NCI-H1105 treated with DMSO at 0.1 percent for 48 hours (cell line): ENCODE results near the gene NRG3.
"Not testable (repeated sequence)": the region's sequence is repeated elsewhere in the genome, so short reads cannot be mapped to it uniquely, and the experiment has no call there.

Experiments
- DNase-seq: peaks from one replicate; lab custom pipeline; 2025; lab: John Stamatoyannopoulos, UW

The NRG3 gene

DNA sequence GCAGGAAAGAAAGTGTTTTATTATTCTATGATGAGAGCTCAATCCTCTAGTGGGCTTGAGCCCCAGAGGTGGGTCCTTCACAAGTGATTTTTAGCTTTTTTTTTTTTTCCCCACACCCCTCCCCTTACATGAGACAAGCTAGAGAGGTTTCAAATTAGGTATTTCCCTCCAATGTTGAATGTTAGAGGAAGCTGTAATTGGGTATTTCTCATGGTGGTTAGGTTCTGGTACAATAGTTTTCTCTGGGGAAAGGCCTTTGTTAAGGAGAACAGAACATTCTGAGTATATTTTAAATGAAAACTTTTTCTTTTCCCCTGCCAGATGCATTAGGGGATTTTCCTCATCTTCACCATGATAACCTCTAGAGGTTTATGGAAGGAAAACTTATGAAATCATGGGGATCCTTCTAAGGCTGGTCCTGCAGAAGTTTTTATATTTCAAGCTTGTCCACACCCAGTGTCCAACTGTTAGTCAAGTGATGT, 1039.7 kb downstream of the NRG3 start:
- DNase-seq = no peak

DNA sequence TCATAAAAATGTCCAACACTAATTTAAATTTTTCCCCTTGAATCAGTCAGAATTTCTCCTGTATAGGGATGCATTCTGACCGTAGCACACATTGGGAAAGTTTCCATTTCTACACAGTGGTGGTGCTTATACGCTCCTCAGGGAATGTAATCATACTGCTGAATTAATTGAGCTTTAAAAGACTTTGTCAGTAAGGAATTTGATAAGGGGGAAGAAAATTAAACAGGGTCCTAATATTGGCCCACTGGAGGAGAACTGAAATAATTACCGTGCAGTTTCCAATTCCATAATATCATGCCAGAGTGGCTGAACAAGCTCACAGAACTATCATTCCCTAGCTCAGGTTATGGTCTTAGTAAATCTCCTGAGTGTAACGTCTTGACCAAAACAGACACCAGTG, 1041.9 kb downstream of the NRG3 start:
- no peak for DNase-seq

DNA sequence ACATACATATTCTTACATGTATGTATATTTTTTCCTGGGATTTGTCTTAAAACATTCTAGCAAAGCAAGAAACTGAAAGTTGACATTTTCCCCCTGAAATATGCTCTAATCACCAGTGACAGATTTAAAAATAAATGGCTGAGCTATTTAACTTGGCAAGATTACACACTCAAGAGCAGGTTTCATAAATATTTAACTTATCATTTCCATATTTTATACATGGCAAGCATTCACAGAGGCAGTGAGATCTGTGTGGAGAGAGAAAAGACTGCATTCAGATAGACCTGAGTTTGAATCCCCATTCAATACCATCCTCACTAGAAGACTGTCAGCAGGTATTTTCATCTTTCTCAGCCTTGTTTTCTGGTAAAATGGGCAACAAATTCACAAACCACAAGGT, 1043.0 kb downstream of the NRG3 start:
- no peak for DNase-seq

DNA sequence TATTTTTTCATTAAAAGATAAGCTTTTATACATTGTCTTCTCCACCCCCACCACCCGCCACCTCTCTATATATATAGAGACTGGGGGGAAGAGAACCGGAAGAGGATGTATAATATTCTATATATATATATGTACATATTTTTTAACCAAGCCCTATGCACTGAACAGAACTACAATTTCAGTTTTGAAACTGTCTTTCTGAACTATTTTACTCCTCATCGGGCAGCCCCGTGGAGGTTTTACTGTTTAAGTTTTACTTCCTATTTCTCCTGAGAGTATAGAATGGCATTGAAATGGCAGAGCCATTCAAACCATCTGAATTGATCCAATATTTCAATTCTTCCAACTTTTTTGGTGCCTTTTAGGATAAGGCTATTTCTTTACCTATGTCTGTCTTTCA, 1047.1 kb downstream of the NRG3 start:
- DNase-seq = no peak

DNA sequence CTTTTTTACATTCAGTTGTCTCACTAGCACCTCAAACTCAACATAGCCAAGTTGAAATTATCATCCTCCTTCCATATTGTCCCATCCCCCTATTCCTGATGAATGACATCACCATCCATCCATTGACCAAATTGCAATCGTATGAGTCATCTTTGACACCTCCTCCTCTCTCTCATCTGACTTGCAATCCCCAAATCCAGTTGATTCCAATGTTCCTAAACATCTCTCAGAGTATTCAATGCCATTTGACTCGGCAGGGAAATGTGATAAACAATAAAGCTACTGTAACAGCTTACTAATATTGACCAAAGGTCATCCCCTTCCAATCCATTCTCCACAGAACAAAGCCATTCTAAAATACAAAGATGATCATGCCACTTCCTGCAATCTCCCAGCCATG, 1047.8 kb downstream of the NRG3 start:
- no peak for DNase-seq

DNA sequence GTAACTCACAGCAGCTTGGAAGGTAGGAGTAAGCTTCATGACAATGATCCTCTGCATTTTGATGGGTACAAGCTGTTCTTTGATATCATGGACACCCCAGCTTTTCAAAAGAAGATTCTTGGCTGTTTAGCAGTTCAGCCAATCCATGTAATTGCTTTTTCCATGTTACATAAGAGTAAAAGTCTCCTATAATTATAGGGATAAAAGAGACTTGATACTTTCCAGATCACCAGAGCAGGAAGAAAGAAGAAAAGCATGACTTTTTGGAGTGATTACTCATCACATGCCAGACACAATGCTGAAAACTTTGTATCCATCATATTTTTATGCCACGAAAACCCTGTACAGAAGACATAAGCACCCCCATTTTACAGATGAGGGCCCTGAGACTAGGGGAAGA, 1049.7 kb downstream of the NRG3 start:
- DNase-seq = no peak

DNA sequence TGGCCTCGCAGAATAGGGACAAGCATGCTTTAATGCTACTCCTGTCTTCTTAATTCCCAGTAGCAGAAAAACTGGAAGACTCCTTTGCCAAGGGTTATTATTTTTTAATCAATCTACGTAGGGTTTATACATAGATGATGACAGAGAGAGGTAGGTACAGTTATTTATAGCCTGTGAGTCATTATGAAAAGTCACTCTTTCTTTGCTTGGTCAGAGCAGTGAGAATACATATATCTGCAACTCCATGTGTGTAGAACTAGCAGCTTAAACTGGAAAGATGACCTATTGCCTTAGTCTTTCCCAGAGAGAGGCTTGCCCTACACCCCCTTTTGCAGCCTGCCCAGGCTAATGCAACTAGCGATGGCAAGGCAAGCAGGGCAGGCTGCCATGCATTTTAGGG, 1050.6 kb downstream of the NRG3 start:
- no peak for DNase-seq

DNA sequence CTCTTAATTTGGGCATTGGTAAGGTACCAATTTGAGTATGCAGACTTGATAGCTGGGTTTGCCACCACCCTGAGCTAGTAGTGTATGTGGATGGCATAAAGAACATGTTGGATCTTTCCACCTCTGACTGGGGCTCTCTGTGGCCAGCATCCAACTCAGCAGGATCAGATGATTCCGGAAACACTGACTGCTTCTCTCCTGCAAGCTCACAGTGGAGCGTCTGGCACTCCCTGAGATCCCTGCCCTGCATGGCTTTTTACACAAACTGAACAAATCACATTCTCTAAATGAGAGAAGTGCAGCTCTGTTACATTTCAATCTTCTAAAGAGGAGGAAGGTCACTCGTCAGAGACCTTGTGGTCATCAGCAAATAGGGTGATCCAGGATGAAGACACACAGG, 1057.5 kb downstream of the NRG3 start:
- no peak for DNase-seq

DNA sequence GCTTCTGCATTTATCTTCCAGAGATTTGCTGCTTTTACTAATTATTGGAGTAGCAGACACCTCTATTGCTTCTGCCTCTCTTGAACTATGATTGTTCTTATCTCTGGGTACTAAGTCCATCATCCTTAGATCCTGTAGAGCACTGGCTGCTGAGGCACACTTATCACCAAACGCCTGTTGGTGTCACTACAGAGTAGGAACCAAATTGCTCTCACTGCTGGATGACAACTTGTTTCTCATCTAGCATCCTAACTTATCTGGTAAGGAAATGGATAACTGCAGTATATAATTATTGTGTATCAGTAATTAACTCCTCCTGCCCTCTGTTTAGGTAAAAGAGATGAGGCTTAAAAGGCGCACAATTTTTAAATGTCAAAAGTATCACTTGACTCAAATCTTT, 1059.4 kb downstream of the NRG3 start:
- no peak for DNase-seq

DNA sequence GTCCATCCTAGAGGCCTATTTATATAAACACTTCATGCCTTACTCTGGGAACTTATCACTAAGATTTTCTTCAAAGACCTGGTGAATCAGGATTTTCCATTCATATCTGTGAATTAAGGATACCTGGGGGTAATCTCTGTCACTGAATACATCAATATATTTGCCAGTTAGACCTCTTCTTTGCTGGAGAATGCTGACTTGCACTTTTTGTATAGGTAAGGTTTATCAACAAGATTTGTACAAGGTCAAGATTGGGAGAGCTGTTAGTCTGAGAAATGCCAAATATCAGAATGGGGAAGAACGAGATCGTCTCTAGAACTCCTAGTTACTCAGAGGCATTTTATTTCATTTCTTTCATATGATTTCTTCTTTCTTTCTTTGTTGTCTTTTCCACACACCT, 1060.0 kb downstream of the NRG3 start:
- no peak for DNase-seq

DNA sequence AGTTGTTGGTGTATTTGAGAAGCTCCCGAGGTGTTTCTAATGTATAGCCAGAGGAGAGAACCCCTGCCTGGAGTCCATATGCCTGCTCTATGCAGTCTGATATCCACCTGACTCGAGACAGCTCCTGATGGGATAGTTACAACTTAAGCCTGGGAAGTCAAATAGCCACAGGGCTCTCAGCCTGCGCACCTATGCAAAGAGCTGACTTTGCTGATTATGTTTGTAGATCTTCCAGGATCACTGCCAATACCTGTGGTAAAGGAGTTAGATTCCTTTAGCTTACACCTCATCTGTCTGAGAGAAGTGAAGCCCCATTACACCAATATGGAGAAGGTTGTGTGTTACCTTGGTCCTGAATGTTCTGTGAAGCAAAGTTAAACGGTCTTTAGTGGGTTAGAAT, 1063.3 kb downstream of the NRG3 start:
- no peak for DNase-seq

DNA sequence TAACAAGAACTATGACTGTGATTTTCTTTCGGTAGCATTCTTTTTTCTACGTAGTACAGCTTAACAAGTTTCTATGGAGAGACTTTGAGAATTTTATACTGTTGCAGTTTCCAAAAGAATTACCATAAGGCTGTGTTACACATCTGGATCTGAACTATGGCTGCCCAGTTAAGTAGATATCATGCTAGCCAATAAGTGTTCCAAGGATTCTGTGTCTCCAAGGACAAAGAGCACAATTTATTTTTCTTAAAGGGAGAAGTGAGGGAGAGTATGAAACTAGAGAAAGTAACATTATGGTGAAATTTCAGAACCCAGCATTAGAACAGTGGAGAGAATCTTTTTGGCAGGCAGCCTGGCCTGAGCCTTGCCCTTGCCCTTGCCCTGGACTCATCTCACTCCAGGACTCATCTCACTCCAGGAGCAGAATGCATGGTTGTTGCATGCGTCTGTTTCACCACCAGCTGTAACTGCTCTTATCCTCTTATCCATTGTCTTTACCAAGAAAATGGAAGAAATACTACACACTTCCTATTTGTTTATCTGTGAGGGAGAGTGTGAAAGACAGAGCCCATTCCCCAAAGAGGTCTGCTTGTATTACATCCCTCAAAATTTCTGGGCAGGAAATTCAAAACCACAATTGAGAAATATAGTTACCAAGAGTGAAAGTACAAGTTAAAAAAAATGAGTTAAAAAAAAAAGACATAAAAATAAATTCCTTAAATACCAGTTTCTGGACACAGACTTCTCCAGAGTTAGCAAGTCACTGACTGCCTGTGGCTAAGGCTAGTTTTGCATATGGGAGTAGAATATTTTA, 1067.5 kb downstream of the NRG3 start:
- DNase-seq = no peak

DNA sequence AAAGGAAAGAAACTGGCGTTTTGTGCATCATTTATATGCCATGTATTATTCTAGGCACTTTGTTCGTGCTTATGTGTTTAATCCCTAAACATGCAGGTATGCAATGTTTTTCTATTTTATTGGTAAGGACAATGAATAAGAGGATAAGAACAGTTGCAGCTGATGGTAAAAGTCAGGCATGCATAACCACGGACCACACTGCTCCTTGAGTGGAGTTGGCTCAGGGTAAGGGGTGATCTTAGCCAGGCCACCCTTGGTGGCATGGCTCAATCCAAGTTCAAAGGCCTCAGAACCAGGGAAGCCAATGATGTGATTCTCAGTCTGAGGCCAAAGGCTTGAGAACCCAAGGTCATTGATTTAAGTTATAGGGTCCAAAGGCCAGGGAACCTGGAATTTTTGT, 1068.1 kb downstream of the NRG3 start:
- no peak for DNase-seq

DNA sequence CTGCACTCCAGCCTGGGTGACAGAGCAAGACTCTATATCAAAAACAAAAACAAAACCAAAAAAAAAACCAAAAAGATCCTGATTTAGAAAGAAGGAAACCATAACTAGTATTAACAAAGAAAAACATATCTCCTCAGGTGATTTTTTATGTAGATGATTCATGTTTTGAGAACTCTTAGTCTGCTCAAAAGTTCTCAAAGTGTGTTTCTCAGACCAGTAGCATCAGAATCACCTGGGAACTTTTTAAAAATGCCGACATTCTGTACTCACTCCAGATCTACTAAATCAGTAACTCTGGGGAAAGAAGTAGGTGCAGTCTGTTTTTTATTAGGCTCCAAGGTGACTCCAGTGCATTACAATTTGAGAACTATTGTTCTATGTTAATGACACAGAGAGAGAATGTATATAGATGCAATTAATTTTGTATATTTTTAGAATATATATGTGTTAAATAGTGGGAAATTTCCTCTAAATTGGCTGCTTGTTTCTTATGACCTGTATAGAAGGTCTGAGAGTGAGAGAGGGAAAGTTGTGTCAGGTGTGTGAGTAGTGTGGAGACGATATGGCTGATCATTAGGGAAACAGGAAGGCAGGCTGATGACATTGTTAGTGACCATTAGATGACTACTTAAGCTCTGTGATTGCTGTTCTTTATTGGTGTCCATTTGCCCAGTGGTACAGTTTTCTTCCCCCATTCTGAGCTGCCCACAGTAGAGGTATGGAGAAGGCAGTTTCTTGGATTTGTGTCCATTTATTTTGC, 1075.0 kb downstream of the NRG3 start:
- no peak for DNase-seq

DNA sequence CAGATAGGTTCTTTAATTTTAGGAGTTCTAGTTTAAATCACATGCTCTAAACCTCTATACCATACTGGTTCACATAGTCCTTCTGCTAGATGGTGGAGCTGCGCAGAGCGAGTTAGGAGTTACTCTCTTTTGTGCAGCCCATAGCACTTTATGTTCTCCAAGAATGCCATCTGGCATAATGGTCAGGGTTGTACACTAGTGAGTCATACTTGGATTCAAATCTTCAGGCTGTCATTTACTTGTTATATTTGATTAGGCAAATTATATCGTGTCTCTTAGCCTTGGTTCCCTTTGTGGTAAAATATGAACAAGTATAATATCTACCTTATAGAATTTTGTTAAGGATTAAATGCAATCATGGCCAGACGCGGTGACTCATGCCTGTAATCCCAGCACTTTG, 1078.3 kb downstream of the NRG3 start:
- no peak for DNase-seq

DNA sequence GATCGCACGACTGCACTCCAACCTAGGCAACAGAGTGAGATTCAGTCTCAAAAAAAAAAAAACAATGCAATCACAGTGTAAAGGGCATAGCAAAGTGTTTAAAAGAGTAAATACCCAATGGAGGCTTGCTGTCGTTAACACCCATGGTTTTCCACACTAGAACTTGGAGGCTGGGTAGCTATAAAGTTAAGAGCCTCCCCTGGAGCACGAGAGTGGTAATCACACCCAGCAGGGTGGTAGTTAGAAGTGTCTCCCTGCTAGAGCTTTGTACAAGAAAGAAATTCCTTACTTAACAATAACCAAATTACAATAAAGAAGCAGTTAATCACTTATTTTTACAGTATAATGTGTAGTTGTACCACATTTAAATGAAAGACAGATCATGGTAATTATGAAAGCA, 1078.9 kb downstream of the NRG3 start:
- no peak for DNase-seq

DNA sequence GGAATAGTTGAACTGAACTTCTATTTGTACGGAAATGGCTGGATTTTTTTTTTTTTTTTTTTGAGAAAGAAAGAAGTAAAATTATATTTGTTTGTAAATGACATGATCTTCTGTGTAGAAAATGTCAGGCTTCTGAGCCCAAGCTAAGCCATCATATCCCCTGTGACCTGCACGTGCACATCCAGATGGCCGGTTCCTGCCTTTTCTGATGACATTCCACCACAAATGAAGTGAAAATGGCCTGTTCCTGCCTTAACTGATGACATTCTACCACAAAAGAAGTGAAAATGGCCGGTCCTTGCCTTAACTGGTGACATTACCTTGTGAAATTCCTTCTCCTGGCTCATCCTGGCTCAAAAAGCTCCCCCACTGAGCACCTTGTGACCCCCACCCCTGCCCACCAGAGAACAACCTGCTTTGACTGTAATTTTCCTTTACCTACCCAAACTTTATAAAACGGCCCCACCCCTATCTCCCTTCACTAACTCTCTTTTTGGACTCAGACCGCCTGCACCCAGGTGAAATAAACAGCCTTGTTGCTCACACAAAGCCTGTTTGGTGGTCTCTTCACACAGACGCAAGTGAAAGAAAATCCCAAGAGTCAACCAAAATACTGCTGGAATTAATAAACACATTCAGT, 1085.5 kb downstream of the NRG3 start:
- not testable (repeated sequence) for DNase-seq

DNA sequence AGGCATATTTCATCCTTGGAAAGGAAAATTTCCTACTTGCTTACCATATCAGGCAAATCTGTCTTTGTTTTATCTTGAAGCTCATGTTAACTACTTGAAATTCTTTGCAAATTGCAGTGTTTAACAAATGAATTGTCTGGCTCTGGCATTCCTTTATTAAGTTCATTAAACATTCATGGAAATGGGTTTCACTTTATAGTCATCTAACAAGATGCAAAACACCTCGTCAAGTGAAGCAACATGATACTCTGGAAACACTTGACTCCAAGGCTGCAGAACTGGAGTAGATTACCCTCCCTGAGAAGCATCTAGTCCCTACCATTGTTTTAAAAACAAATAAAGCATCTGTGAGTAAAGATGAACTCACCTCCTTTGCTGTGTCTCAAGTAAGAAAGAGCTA, 1086.9 kb downstream of the NRG3 start:
- DNase-seq = no peak

DNA sequence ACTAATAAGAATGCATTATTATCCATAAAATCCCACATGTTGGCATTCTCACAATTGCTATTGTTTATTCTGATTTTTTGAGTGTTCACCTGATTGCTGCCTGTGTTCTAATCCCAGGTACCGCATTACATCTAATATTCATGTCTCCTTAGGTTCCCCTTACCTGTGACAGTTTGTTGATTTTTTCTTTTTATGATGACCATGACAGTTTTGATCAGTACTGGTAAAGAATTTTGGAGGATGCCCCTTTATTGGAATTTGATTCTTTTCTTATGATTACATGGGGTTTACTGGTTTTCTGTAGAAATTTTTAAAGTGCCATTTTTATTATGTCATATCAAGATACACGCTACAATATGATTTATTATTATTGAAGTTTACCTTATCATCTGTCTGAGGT, 1091.1 kb downstream of the NRG3 start:
- DNase-seq = no peak

DNA sequence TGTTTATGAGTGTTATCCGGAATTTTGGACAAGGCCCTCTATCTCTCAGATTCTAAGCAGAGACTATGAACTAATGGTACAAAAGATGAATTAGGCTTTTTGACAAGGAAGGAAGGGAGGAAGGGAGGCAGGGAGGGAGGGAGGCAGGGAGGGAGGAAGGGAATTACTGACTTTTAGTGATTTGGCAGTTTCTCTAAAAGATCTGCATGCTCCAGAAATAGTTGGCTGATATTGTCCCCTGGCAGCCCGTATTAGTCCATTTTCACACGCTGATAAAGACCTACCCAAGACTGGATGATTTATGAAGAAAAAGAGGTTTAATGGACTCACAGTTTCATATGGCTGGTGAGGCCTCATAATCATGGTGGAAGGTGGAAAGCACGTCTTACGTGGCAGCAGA, 1093.5 kb downstream of the NRG3 start:
- DNase-seq = no peak

DNA sequence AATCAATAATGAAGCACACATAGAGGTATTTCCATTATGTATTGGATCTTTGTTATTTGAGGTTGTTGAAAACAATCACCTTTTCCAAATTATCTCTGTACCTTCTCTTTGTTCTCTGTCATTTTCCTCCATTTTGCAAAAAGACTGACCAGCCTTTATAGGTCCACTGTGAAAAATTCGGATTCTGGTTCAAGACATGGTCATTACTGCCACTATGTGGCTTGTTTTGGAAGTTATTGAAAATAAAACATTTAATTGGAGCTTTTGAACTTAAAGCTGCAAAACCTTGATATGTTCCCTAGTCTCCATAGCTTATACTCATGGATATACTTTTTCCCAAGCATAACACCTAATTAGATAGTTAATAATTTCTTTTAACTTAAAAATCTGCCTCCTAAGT, 1094.4 kb downstream of the NRG3 start:
- no peak for DNase-seq

DNA sequence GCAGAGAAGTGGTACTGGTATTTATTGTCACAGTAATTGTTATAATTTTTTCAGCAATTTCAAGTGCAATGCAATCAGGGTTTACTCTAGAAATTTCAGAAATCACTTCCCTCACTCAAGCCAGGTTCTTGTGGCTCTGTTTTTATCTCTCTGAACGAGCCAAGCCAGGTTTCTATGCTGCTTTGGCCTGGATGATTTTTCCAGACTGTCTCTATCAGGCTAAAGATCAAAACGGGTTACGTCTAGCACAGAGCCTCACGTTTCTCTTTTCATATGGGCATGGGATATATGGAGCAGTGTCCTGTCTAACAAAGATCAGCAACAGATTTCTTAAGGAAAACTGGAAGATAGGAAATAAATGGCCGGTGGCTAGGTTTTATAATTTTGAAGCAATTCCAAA, 1105.3 kb downstream of the NRG3 start:
- no peak for DNase-seq

DNA sequence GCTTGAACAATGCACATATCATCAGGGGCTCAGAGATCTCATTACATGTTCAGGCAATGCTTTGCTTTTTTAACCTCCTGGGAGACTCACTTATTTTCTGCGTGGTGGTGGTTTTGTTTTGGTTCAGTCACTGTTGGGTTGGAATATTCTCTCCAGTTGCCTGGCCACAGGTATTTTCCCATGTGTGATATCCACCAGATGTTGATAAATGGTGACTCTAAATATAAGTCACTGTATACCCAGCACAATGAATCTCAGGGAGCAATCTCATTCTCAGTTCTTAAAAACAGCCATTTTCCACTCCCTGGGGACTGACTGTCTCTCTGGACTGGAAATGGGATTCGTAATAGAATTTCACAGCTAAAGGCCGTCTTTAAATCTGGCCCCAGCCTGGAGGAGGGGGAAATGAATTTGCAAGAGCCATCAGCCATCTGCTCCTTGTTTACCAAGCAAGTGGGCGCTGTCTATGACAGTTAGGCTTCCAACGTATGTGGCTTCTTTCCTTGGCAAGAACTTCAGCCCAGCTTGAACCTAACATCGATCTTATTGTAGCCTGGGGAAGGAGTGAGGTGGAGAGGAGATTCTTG, 1106.2 kb downstream of the NRG3 start:
- no peak for DNase-seq
